NB4 (cell line): ENCODE measurements around the gene FGF18.
"Not testable (repeated sequence)": the region's sequence is repeated elsewhere in the genome, so short reads cannot be mapped to it uniquely, and the experiment has no call there.

Source experiments
- DNase-seq: peaks from one replicate; pipeline ENCODE4 v3.0.0; 2010; ENCODE audit warnings: low read depth
- H3K4me3 ChIP-seq: one replicate; pipeline ENCODE4 v1.5.1; 2011; ENCODE audit warnings: mild to moderate bottlenecking, low read depth, low read length, moderate library complexity
- CTCF ChIP-seq: IDR thresholded peaks from one replicate; pipeline ENCODE4 v1.5.1; 2012; ENCODE audit warnings: low read depth, low read length
- MAX ChIP-seq: IDR thresholded peaks from 2 replicates; pipeline ENCODE4 v1.6.1; 2011; ENCODE audit warnings: low read depth, low read length
- MYC ChIP-seq: IDR thresholded peaks from 2 replicates; pipeline ENCODE4 v1.6.1; 2011; ENCODE audit warnings: low read depth, low read length
- POLR2A ChIP-seq: IDR thresholded peaks from 2 replicates; pipeline ENCODE4 v1.6.1; 2011; ENCODE audit warnings: mild to moderate bottlenecking; ENCODE audit not compliant: insufficient read length; ENCODE audit errors: extremely low read depth

Gene FGF18

GRCh38 chr5:171410181-171410580 lies 9.3 kb upstream of the FGF18 start:
- no peak for DNase-seq
- no peak overlapping the region for H3K4me3 ChIP-seq
- TF ChIP-seq MAX (no peak), POLR2A (no peak), CTCF (no peak), MYC (no peak)

- TF ChIP-seq POLR2A (no peak), MAX (no peak), CTCF (no peak), MYC (no peak)
- no peak overlapping the region for H3K4me3 ChIP-seq
- DNase-seq: no peak
These were observed 7.3 kb upstream of the FGF18 start for GRCh38 chr5:171412186-171412585.

GRCh38 chr5:171413153-171413910 lies 6.1 kb upstream of the FGF18 start:
- H3K4me3 ChIP-seq: no peak overlapping the region
- TF ChIP-seq POLR2A: peak; percentile 9
- TF ChIP-seq MAX: no peak
- no peak for TF ChIP-seq CTCF
- DNase-seq: peak; percentile 23

- DNase-seq, H3K4me3 ChIP-seq: not testable (repeated sequence)
These were observed 5.5 kb upstream of the FGF18 start for GRCh38 chr5:171413993-171414392.

GRCh38 chr5:171415115-171415730 lies 4.2 kb upstream of the FGF18 start:
- peak; percentile 28 for DNase-seq
- no peak overlapping the region for H3K4me3 ChIP-seq
- TF ChIP-seq MAX: no peak
- TF ChIP-seq MYC: no peak
- no peak for TF ChIP-seq CTCF
- TF ChIP-seq POLR2A: no peak

- TF ChIP-seq POLR2A: no peak
- no peak for TF ChIP-seq CTCF
- no peak for TF ChIP-seq MYC
- TF ChIP-seq MAX: no peak
- no peak for DNase-seq
- no peak overlapping the region for H3K4me3 ChIP-seq
These were observed 3.0 kb upstream of the FGF18 start for GRCh38 chr5:171416160-171417049.
